Suprapubic skin (tissue), 4 donors: ENCODE measurements around the gene GNPTAB. TPM values are rescaled to one million over a fixed set of nuclear protein-coding genes. Genes with fewer than 3 reads are reported as not detected.

Experiments
- DNase-seq, 2 donors: peaks; one replicate each; pipeline ENCODE4 v3.0.0-alpha.2; 2019; ENCODE audit warnings: low spot score in 2 of 2
- H3K27ac ChIP-seq: fragments of 200-600 bp; sonication (generic); one replicate; pipeline ENCODE4 v1.5.1; 2019
- H3K27me3 ChIP-seq: fragments of 200-600 bp; sonication (generic); one replicate; pipeline ENCODE4 v1.5.1; 2019
- H3K36me3 ChIP-seq: fragments of 200-600 bp; sonication (generic); one replicate; pipeline ENCODE4 v1.5.1; 2019
- H3K4me1 ChIP-seq: fragments of 200-600 bp; sonication (generic); one replicate; pipeline ENCODE4 v1.5.1; 2019
- H3K4me3 ChIP-seq: fragments of 200-600 bp; sonication (generic); one replicate; pipeline ENCODE4 v1.5.1; 2019; ENCODE audit warnings: mild to moderate bottlenecking
- H3K9me3 ChIP-seq: fragments of 200-600 bp; sonication (generic); one replicate; pipeline ENCODE4 v1.5.1; 2019
- EP300 ChIP-seq: sonication (generic); formaldehyde crosslinking; IDR thresholded peaks from one replicate; pipeline ENCODE4 v1.6.1; 2017; ENCODE audit warnings: antibody characterized with exemption
- POLR2A ChIP-seq, 2 donors: fragments of 450-650 bp; IDR thresholded peaks; one replicate each; pipeline ENCODE4 v1.6.1; 2017; ENCODE audit warnings: antibody characterized with exemption in 2 of 2, mild to moderate bottlenecking in 2 of 2, moderate library complexity in 2 of 2
- POLR2AphosphoS5 ChIP-seq, 3 donors: sonication (generic); formaldehyde crosslinking; IDR thresholded peaks; one replicate each; pipeline ENCODE4 v1.6.1; 2017; ENCODE audit warnings: antibody characterized with exemption in 3 of 3
- WGBS: methylation state at CpG from one replicate; pipeline ENCODE4 v1.1.5; 2018; 5-methylcytosine and 5-hydroxymethylcytosine counted together
- total RNA-seq, 4 donors: library from RNA; depleted of rRNA; stranded (reverse); fragments of >200 nt; gene quantifications; one replicate each; pipeline ENCODE4 v1.1.0, GENCODE V29; 2016
- TF ChIP-seq, protein P1 (sequence below), 2 donors: fragments of 200-600 bp in 1 of 2; fragments of 450-650 bp in 1 of 2; sonication (generic) in 1 of 2; IDR thresholded peaks; one replicate each; pipeline ENCODE4 v1.5.1; 2016 to 2019; ENCODE audit warnings: antibody characterized with exemption in 2 of 2, mild to moderate bottlenecking in 1 of 2, moderate library complexity in 1 of 2

The GNPTAB gene
- total RNA-seq, 4 donors from 2014 or later = 25.0 to 68.2 (median 45.8) TPM

DNA sequence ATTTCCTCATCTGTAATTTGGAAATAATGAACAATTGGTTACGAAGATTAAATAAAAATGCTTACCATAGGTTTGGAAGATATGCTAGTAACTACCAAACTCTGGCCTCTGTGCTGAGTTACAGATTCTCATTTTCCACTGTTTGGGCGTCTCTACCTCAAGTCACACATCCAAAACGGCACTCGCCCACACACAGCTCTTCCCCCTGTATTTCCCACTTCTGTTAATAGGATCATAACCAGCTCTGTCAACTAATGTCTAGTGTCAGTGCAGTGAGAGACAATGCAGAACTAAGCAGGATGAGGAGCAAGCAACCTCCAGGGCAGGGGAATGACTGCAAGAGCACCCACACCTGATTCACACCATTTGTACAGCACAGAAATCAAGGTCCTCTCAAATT, 80.6 kb downstream of the GNPTAB start:
- Histone ChIP-seq H3K27me3 (no peaks in the 10 kb centered on the region), H3K36me3 (peaks cover 83% of the 10 kb centered on the region), H3K4me3 (no peak overlapping the region), H3K27ac (no peak overlapping the region), H3K9me3 (no peaks in the 10 kb centered on the region), H3K4me1 (no peaks in the 10 kb centered on the region)
- 93% methylated on average over 4 of the region's 4 CpGs for WGBS
- TF ChIP-seq, protein P1, sequence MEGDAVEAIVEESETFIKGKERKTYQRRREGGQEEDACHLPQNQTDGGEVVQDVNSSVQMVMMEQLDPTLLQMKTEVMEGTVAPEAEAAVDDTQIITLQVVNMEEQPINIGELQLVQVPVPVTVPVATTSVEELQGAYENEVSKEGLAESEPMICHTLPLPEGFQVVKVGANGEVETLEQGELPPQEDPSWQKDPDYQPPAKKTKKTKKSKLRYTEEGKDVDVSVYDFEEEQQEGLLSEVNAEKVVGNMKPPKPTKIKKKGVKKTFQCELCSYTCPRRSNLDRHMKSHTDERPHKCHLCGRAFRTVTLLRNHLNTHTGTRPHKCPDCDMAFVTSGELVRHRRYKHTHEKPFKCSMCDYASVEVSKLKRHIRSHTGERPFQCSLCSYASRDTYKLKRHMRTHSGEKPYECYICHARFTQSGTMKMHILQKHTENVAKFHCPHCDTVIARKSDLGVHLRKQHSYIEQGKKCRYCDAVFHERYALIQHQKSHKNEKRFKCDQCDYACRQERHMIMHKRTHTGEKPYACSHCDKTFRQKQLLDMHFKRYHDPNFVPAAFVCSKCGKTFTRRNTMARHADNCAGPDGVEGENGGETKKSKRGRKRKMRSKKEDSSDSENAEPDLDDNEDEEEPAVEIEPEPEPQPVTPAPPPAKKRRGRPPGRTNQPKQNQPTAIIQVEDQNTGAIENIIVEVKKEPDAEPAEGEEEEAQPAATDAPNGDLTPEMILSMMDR (IDR thresholded peaks at IDR 0.05) = no peak
- TF ChIP-seq EP300 (no peak), POLR2AphosphoS5 (IDR thresholded peaks at IDR 0.05) (no peak), POLR2A (IDR thresholded peaks at IDR 0.05) (no peak)
- no peak for DNase-seq

GRCh38 chr12:101749657-101750056, 81.1 kb downstream of the GNPTAB start:
- no peak for DNase-seq
- TF ChIP-seq POLR2A (IDR thresholded peaks at IDR 0.05) = no peak
- TF ChIP-seq EP300 = no peak
- TF ChIP-seq, protein P1 (IDR thresholded peaks at IDR 0.05) = no peak
- TF ChIP-seq POLR2AphosphoS5 (IDR thresholded peaks at IDR 0.05) = no peak
- no peaks in the 10 kb centered on the region for H3K9me3 ChIP-seq
- whole genome bisulfite sequencing = 90% methylated on average over 4 of the region's 4 CpGs
- no peaks in the 10 kb centered on the region for H3K27me3 ChIP-seq
- H3K36me3 ChIP-seq = peaks cover 85% of the 10 kb centered on the region
- H3K27ac ChIP-seq = no peak overlapping the region
- H3K4me1 ChIP-seq = no peaks in the 10 kb centered on the region
- H3K4me3 ChIP-seq = no peak overlapping the region

GRCh38 chr12:101748907-101749306, 81.9 kb downstream of the GNPTAB start:
- Histone ChIP-seq H3K27ac (no peak overlapping the region), H3K4me1 (no peaks in the 10 kb centered on the region), H3K36me3 (peaks cover 85% of the 10 kb centered on the region), H3K4me3 (no peak overlapping the region), H3K9me3 (no peaks in the 10 kb centered on the region), H3K27me3 (no peaks in the 10 kb centered on the region)
- TF ChIP-seq, protein P1 (IDR thresholded peaks at IDR 0.05) = no peak
- TF ChIP-seq POLR2AphosphoS5 (IDR thresholded peaks at IDR 0.05) = no peak
- TF ChIP-seq POLR2A (IDR thresholded peaks at IDR 0.05) = no peak
- 98% methylated on average over 1 of the region's 1 CpG for WGBS
- no peak for DNase-seq

- no peak overlapping the region for H3K27ac ChIP-seq
- whole genome bisulfite sequencing = 71% methylated on average over 1 of the region's 1 CpG
- no peaks in the 10 kb centered on the region for H3K4me1 ChIP-seq
- no peak overlapping the region for H3K4me3 ChIP-seq
- peaks cover 80% of the 10 kb centered on the region for H3K36me3 ChIP-seq
- TF ChIP-seq EP300 (no peak), POLR2AphosphoS5 (IDR thresholded peaks at IDR 0.05) (no peak)
- TF ChIP-seq, protein P1 (IDR thresholded peaks at IDR 0.05) = no peak
- no peak for DNase-seq
- no peaks in the 10 kb centered on the region for H3K9me3 ChIP-seq
- H3K27me3 ChIP-seq = no peaks in the 10 kb centered on the region
These were observed 83.1 kb downstream of the GNPTAB start for GRCh38 chr12:101747697-101748096.

DNA sequence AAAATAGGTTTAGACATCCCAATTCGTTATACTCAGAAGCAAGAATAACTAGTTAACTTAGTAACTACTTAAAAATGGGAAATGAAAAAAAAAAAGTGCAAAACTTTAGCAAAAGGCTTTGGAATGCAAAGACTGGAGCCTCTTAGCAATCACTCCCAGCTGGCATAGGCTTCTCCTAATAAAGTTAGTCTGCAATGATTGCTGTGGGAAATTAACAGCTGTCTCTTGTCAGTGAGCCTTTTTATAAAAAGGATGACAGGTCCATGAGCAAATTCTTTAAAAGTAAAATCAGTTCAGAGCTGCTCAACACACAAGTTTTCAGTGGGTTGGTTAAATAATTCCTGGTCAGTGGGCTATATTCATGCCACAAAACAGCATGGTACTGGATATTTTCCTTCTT, 84.1 kb downstream of the GNPTAB start:
- Histone ChIP-seq H3K4me1 (no peaks in the 10 kb centered on the region), H3K9me3 (no peaks in the 10 kb centered on the region), H3K27ac (no peak overlapping the region), H3K4me3 (no peak overlapping the region), H3K36me3 (peaks cover 78% of the 10 kb centered on the region), H3K27me3 (no peaks in the 10 kb centered on the region)
- DNase-seq = no peak
- no peak for TF ChIP-seq POLR2AphosphoS5 (IDR thresholded peaks at IDR 0.05)
- TF ChIP-seq, protein P1 (IDR thresholded peaks at IDR 0.05) = no peak
- no peak for TF ChIP-seq EP300
- no peak for TF ChIP-seq POLR2A (IDR thresholded peaks at IDR 0.05)
- 81% methylated on average over 1 of the region's 1 CpG for WGBS
